Fibroblast of lung (primary cell): ENCODE results near the gene TMEM63C. TPM values are rescaled to one million over a fixed set of nuclear protein-coding genes. Genes with fewer than 3 reads are reported as not detected.

ENCODE experiments used
- DNase-seq, 2 donors: peaks; one replicate each; pipeline versions ENCODE4 v3.0.0 to v3.0.0-alpha.2; 2010; ENCODE audit warnings: low read depth in 2 of 2
- H2AFZ ChIP-seq: 2 replicates; pipeline ENCODE4 v1.5.1; 2012; ENCODE audit warnings: low read length, control low read depth, inconsistent platforms
- H3K27ac ChIP-seq: 2 replicates; pipeline ENCODE4 v1.5.1; 2011; ENCODE audit warnings: low read length, control low read depth; ENCODE audit not compliant: insufficient read depth
- H3K27me3 ChIP-seq: 2 replicates; pipeline ENCODE4 v1.5.1; 2011; ENCODE audit warnings: mild to moderate bottlenecking, low read length; ENCODE audit not compliant: control insufficient read depth, insufficient read depth
- H3K36me3 ChIP-seq: 2 replicates; pipeline ENCODE4 v1.5.1; 2011; ENCODE audit warnings: low read length; ENCODE audit not compliant: control insufficient read depth, insufficient read depth
- H3K4me1 ChIP-seq: 2 replicates; pipeline ENCODE4 v1.5.1; 2011; ENCODE audit warnings: low read length; ENCODE audit not compliant: control insufficient read depth, insufficient read depth; ENCODE audit errors: extremely low read depth
- H3K4me2 ChIP-seq: 2 replicates; pipeline ENCODE4 v1.5.1; 2011; ENCODE audit warnings: low read length, control low read depth; ENCODE audit not compliant: insufficient read depth; ENCODE audit errors: extremely low read depth
- H3K4me3 ChIP-seq, 4 experiments: fragments of 200-600 bp in 1 of 4; sonication (generic) in 1 of 4; replicated peaks in 1 of 4; 2 replicates each; pipeline ENCODE4 v1.5.1; 2011 to 2016; ENCODE audit warnings: low read length in 4 of 4, low read depth in 3 of 4, mild to moderate bottlenecking in 3 of 4, control low read depth in 2 of 4, inconsistent platforms in 1 of 4, mixed read lengths in 1 of 4; ENCODE audit not compliant: insufficient read depth in 1 of 4; ENCODE audit errors: control extremely low read depth in 1 of 4
- H3K79me2 ChIP-seq: 2 replicates; pipeline ENCODE4 v1.5.1; 2012; ENCODE audit warnings: mild to moderate bottlenecking, low read length, inconsistent platforms; ENCODE audit not compliant: control insufficient read depth, insufficient read depth
- H3K9ac ChIP-seq: 2 replicates; pipeline ENCODE4 v1.5.1; 2011; ENCODE audit warnings: mild to moderate bottlenecking, low read length, control low read depth; ENCODE audit not compliant: insufficient read depth
- H3K9me3 ChIP-seq: 2 replicates; pipeline ENCODE4 v1.5.1; 2012; ENCODE audit warnings: low read depth, low read length; ENCODE audit not compliant: control insufficient read depth, insufficient read depth
- H4K20me1 ChIP-seq: 2 replicates; pipeline ENCODE4 v1.5.1; 2011; ENCODE audit warnings: low read length; ENCODE audit not compliant: control insufficient read depth, insufficient read depth; ENCODE audit errors: extremely low read depth
- EZH2 ChIP-seq: IDR thresholded peaks from 2 replicates; pipeline ENCODE4 v1.5.1; 2012; ENCODE audit warnings: low read length, control low read depth, mild to moderate bottlenecking; ENCODE audit errors: missing control alignments
- polyA plus RNA-seq, 2 donors: library from polyadenylated mRNA; depleted of rRNA in 1 of 2; stranded (reverse) in 1 of 2; unstranded in 1 of 2; fragments of >200 nt; gene quantifications; 2 replicates each; pipeline ENCODE4 v1.2.1, GENCODE V29; 2011 to 2012; ENCODE audit warnings: missing spikeins in 1 of 2
- total RNA-seq: library from RNA; depleted of rRNA; stranded (reverse); fragments of >200 nt; gene quantifications from 2 replicates; pipeline ENCODE4 v1.2.1, GENCODE V29; 2014
- TF ChIP-seq, protein P1 (sequence below), 2 donors: IDR thresholded peaks in 1 of 2; conservative IDR thresholded peaks in 1 of 2; 1 replicate in 1 of 2; 2 replicates in 1 of 2; pipeline ENCODE4 v1.5.1; 2011 to 2012; ENCODE audit warnings: low read length in 2 of 2, control low read depth in 1 of 2, inconsistent platforms in 1 of 2, low read depth in 1 of 2, mild to moderate bottlenecking in 1 of 2

The TMEM63C gene
- total and polyA plus RNA-seq, 2 donors (not counting 1 experiment from before 2014, with no cell fraction given) = 0.66 TPM; not detected in 1

DNA sequence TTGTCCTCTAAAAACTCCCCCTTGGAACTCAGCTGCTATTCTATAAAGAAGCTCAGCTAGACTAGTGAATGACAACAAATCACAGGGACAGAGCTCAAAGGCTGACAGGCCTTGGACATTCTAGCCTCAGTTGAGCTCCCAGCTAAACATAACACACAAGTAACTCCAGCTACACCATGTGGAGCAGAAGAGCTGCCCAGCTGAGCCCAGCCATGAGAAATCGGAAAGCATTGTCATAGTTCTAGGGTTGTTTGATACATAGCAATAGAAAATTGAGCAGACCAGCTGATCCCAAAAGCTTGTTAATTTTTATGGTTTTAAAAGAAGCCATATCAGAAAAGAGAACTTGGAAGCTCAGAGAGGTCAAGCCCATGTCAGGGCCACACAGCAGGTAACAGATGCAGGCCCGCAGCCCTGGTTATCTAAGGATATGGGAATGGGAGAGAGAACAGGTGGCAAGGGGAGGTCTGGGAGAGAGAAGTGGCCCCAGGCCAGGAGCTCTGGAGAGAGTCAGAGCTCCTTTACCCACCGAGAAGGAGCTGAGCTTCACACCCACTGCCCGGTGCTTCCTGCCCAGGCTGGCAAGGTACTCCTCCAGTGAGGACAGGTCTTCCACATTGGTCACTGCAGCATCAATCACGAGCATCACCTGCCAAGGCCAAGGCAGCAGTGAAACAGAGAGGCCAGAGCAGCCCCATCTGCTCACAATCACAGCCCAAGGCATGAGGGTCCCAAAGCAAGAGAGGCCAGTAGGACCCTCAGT lies 86.5 kb downstream of the TMEM63C start:
- TF ChIP-seq, protein P1, sequence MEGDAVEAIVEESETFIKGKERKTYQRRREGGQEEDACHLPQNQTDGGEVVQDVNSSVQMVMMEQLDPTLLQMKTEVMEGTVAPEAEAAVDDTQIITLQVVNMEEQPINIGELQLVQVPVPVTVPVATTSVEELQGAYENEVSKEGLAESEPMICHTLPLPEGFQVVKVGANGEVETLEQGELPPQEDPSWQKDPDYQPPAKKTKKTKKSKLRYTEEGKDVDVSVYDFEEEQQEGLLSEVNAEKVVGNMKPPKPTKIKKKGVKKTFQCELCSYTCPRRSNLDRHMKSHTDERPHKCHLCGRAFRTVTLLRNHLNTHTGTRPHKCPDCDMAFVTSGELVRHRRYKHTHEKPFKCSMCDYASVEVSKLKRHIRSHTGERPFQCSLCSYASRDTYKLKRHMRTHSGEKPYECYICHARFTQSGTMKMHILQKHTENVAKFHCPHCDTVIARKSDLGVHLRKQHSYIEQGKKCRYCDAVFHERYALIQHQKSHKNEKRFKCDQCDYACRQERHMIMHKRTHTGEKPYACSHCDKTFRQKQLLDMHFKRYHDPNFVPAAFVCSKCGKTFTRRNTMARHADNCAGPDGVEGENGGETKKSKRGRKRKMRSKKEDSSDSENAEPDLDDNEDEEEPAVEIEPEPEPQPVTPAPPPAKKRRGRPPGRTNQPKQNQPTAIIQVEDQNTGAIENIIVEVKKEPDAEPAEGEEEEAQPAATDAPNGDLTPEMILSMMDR (conservative IDR thresholded peaks at IDR 0.05 in 1 of 2, IDR thresholded peaks at IDR 0.05 in 1 of 2; ENCODE audit: low read depth in 1 of 2, low read length in 2 of 2) = no peak
- TF ChIP-seq EZH2 = no peak
- Histone ChIP-seq H3K36me3 (no peaks in the 10 kb centered on the region), H2AFZ (no peak overlapping the region), H3K27me3 (peaks cover 26% of the 10 kb centered on the region), H3K79me2 (no peaks in the 10 kb centered on the region), H3K4me3 (no peak overlapping the region), H3K4me1 (no peaks in the 10 kb centered on the region), H4K20me1 (no peaks in the 10 kb centered on the region), H3K27ac (no peak overlapping the region), H3K9me3 (no peaks in the 10 kb centered on the region), H3K9ac (no peak overlapping the region), H3K4me2 (no peak overlapping the region)
- no peak for DNase-seq

DNA sequence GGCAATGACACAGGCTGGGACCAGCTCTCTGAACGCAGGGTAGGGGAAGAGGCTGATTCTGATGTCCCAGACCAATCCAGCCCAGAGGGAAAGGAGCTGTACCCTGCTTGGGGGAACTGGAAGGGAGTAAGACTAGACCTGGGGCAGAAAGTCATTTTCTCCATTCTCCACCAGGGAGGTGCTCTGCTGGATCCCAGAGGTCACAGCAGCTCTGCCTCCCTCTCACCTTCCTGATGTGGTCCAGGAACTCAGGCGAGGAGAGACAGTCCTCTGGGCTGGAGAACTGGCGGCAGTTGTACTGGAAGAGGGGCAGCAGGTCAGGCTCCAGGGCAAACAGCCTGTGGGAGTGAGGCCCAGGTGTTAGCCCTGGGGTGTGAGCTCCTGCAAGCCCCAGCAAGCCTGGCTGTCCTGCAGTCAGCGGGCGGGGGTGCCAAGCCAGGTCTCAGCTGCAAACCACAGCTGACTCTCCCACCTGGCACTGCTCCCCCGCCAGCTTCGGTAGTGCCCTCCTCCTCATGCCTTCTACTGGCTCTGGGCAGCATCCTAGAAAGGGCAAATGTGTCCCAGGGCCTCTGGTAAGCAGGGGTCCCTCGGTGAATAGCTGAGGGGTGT lies 87.5 kb downstream of the TMEM63C start:
- Histone ChIP-seq H3K27ac (no peak overlapping the region), H3K4me3 (no peak overlapping the region), H3K4me1 (no peaks in the 10 kb centered on the region), H3K36me3 (no peaks in the 10 kb centered on the region), H3K27me3 (peaks cover 23% of the 10 kb centered on the region), H4K20me1 (no peaks in the 10 kb centered on the region), H3K79me2 (no peaks in the 10 kb centered on the region), H3K9me3 (no peaks in the 10 kb centered on the region), H3K9ac (no peak overlapping the region), H2AFZ (no peak overlapping the region), H3K4me2 (no peak overlapping the region)
- TF ChIP-seq, protein P1 (conservative IDR thresholded peaks at IDR 0.05 in 1 of 2, IDR thresholded peaks at IDR 0.05 in 1 of 2; ENCODE audit: low read depth in 1 of 2, low read length in 2 of 2) = no peak
- no peak for TF ChIP-seq EZH2
- no peak for DNase-seq

DNA sequence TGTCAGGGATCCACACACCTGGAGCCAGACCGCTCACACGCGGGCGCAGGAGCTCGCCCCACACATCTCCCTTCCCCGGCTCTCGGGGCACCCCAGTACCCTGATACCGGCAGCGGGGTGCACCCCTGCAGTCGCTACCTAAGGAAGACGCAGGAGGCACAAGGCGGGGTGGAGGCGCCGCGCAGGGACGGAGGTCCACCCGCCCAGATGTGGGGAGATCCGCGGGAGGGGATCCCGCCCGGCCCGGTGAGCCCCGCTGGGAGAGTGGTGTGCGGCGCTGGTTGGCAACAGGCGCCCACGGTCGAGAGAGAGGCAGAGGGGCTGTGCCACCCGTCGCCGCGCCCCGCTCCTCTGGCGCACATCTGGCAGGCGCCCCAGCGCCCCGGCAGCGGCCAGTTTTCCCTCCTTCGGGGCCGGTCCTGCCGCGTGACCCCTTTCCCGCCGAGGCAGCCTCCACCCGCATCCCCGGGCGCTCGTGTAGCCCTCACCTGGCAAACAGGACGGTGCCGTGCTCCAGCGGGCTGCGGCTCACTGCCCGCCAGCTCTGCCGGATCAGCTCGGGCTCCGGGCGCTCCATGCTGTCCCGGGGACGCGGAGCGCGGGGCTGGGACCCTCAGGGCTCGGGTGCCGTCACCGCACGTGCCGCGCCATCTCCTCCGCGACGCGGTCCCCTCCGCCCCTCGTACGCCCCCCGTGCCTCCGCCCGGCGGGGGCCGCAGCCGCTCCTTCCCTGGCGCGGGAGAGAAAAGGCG lies 88.9 kb downstream of the TMEM63C start:
- no peaks in the 10 kb centered on the region for H3K4me1 ChIP-seq
- no peak overlapping the region for H3K4me3 ChIP-seq
- DNase-seq = no peak
- H2AFZ ChIP-seq = no peak overlapping the region
- no peak overlapping the region for H3K4me2 ChIP-seq
- no peaks in the 10 kb centered on the region for H4K20me1 ChIP-seq
- H3K27me3 ChIP-seq = peaks cover 23% of the 10 kb centered on the region
- H3K27ac ChIP-seq = no peak overlapping the region
- TF ChIP-seq EZH2 = no peak
- TF ChIP-seq, protein P1 (conservative IDR thresholded peaks at IDR 0.05 in 1 of 2, IDR thresholded peaks at IDR 0.05 in 1 of 2; ENCODE audit: low read depth in 1 of 2, low read length in 2 of 2) = no peak
- H3K36me3 ChIP-seq = no peaks in the 10 kb centered on the region
- H3K9me3 ChIP-seq = no peaks in the 10 kb centered on the region
- no peaks in the 10 kb centered on the region for H3K79me2 ChIP-seq
- H3K9ac ChIP-seq = no peak overlapping the region
